Activated T-helper 1 cell treated with Interleukin-2 at 50 U/mL for 16 hours (primary cell): ENCODE measurements around the gene FGF21.
"Not testable (repeated sequence)": the region's sequence is repeated elsewhere in the genome, so short reads cannot be mapped to it uniquely, and the experiment has no call there.

Experiments
- DNase-seq: peaks from one replicate; pipeline ENCODE4 v3.0.0-alpha.2; 2020; ENCODE audit warnings: low read depth

FGF21 gene

GRCh38 chr19:48751845-48752495 is 3.4 kb upstream of the FGF21 start:
- no peak for DNase-seq

- DNase-seq = peak; percentile 15
Observed at GRCh38 chr19:48752496-48753365, 2.6 kb upstream of the FGF21 start, which contains the start of gene FUT1. Gene FUT1, minus strand, starts transcription at chr19:48752641. Its CDS starts 1,360 bp downstream, at chr19:48751281.

GRCh38 chr19:48755787-48756186 is 463 bp downstream of the FGF21 start:
- no peak for DNase-seq

DNA sequence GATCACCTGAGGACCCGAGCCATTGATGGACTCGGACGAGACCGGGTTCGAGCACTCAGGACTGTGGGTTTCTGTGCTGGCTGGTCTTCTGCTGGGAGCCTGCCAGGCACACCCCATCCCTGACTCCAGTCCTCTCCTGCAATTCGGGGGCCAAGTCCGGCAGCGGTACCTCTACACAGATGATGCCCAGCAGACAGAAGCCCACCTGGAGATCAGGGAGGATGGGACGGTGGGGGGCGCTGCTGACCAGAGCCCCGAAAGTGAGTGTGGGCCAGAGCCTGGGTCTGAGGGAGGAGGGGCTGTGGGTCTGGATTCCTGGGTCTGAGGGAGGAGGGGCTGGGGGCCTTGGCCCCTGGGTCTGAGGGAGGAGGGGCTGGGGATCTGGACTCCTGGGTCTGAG is 888 bp downstream of the FGF21 start:
- no peak for DNase-seq

DNA sequence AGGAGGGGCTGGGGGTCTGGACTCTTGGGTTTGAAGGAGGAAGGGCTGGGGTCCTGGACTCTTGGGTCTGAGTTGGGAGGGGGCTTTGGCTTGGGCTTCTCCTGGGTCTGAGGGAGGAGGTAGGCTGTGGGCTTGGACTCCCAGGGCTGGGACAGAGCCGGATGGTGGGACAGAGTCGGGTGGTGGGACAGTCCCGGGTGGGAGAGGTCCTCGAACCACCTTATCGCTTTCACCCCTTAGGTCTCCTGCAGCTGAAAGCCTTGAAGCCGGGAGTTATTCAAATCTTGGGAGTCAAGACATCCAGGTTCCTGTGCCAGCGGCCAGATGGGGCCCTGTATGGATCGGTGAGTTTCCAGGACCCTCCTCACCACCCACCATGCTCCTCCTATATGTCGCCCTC is 1.4 kb downstream of the FGF21 start:
- no peak for DNase-seq

GRCh38 chr19:48757089-48757675 is 1.9 kb downstream of the FGF21 start:
- no peak for DNase-seq

GRCh38 chr19:48757741-48758144 is 2.4 kb downstream of the FGF21 start:
- DNase-seq = no peak

GRCh38 chr19:48760504-48761205 is 5.3 kb downstream of the FGF21 start:
- DNase-seq = no peak

DNA sequence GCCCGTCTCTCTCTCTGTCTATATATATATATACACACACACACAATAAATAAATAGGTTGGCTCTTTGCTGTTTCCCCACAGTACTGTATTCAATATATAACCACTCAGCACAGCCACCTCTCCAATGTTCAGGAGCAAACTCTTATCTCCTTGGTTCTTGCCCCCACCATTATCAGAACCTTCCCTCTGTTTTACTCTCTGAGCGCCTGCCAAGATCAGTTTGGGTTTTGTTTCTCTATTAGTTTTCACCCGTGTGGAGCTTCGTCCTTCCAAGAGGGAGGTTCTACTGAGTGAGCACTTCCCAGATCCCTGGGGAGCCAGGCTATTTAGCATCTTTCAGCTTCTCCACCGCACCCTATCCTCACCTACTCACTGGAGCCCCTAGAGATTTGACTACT is 10.5 kb downstream of the FGF21 start:
- DNase-seq = not testable (repeated sequence)

DNA sequence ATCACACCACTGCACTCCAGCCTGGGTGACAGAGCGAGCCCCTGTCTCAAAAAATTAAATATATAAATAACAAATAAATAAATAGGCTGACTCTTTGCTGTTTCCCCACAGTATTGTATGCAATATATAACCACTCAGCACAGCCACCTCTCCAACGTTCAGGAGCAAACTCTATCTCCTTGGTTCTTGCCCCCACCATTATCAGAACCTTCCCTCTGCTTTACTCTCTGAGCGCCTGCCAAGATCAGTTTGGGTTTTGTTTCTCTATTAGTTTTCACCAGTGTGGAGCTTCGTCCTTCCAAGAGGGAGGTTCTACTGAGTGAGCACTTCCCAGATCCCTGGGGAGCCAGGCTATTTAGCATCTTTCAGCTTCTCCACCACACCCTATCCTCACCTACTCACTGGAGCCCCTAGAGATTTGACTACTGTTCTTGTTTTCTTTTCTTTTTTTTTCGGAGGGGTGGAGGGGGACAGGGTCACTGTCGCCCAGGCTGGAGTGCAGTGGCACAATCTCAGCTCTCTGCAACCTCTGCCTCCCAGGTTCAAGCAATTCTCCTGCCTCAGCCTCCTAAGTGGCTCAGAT is 12.9 kb downstream of the FGF21 start:
- DNase-seq = not testable (repeated sequence)

GRCh38 chr19:48768994-48769713 is 13.8 kb downstream of the FGF21 start:
- no peak for DNase-seq

DNA sequence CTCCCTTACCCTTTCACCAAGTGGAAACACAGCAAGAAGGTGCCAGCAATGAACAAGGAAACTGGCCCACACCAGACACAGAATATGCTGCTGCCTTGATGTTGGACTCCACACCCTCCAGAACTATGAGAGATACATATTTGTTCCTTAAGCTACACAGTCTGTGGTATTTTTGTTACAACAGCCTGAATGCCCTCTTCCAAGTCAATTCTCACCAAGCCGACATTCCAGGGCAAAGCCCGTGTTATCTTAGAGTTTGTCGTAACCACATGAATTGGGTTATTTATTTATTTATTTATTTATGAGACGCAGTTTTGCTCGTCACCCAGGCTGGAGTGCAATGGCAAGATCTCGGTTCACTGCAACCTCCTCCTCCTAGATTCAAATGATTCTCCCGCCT is 14.9 kb downstream of the FGF21 start:
- DNase-seq = no peak

GRCh38 chr19:48770734-48771472 is 15.6 kb downstream of the FGF21 start:
- no peak for DNase-seq

DNA sequence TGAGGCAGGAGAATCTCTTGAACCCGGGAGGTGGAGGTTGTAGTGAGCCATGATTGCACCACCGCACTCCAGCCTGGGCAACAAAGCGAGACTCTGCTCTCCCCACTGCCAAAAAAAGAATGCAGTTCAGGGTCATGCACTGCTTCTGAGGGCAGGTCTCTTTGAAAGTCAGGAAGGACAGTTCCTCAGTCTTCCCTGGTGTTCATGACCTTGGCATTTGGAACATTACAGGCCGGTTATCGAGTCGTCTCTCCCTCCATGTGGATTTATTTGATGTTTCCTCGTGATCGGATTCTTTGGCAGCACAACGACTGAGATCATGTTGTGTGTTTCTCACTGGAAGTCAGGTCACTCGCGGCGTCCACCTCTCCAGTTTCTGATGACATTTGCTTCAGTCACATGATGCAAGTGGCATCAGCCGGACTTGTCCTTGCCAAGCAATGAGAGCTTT is 17.2 kb downstream of the FGF21 start:
- no peak for DNase-seq

GRCh38 chr19:48777139-48777538 is 21.8 kb downstream of the FGF21 start:
- DNase-seq = no peak

- DNase-seq = no peak
Observed at GRCh38 chr19:48777720-48778119, 22.4 kb downstream of the FGF21 start.

GRCh38 chr19:48779636-48780035 is 24.3 kb downstream of the FGF21 start:
- no peak for DNase-seq

DNA sequence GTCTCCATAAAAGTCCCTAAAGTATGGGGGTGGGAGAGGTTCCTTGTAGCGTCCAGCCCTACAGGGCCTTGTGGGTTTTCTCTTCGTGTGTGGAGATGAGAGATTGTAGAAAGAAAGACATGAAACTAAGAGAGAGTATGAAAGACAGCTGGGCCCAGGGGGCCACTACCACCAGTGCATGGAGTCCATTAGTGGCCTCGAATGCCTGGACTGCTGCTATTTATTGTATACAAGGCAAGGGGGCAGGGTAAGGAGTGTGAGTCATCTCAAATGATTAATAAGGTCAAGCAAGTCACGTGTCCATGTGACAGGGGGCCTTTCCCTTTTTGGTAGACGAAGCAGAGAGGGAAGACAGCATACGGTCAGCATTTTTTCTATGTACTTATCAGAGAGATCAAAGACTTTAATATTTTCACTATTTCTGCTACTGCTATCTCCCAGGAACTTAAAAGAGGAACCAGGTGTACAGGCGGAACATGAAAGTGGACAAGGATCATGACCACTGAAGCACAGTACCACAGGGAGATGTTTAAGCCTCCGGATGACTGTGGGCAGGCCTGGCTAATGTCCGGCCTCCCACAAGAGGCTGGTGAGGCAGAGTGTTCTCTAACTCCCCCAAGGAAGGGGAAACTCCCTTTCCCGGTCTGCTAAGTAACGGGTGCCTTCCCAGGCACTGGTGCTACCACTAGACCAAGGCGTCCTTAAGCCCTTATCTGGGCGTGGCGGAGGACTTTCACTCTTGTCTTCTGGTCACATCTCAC is 25.5 kb downstream of the FGF21 start:
- no peak for DNase-seq

DNA sequence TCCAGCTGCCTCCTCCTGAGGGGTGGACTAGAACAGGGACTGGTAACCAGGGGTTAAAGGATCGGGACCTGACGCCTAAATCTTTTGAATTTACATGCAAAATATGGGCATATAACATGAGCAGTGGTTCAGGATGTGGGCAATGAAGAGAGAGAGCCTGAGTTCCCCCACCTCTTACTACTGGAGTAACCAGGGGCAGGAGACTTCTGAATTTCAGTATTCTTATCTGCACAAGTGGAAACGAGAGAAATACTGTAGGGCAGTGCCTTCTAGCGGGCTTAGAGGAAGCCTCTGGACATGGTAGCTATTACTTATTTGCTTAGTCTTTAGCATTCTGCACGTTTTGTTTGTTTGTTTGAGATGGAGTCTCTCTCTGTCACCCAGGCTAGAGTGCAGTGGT is 29.2 kb downstream of the FGF21 start:
- DNase-seq = no peak

DNA sequence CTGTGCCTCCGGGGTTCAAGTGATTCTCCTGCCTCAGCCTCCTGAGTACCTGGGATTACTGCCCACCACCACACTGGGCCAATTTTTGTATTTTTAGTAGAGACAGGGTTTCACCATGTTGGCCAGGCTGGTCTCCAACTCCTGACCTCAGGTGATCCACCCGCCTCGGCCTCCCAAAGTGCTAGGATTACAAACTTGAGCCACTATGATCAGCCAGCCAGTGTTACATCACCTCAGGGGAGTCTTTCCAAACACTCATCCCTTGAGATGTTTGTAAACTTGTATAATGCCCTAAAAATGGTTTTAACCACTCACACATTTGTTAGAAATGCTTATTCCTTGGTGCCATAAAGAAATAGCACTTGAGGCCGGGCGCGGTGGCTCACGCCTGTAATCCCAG is 31.1 kb downstream of the FGF21 start:
- DNase-seq = not testable (repeated sequence)
